H1 (cell line): ENCODE data around the gene MINPP1. TPM values are rescaled to one million over a fixed set of nuclear protein-coding genes. Genes with fewer than 3 reads are reported as not detected.

Experiments used
- CEBPB ChIP-seq: IDR thresholded peaks from 2 replicates; pipeline ENCODE4 v1.6.1; 2012; ENCODE audit warnings: low read depth, low read length
- CHD7 ChIP-seq: fragments of 300-600 bp; sonication (generic); IDR thresholded peaks from 2 replicates; pipeline ENCODE4 v1.7.1; 2012; ENCODE audit warnings: low read length, moderate library complexity, mild to moderate bottlenecking, inconsistent platforms; ENCODE audit not compliant: insufficient replicate concordance
- EGR1 ChIP-seq: IDR thresholded peaks from 2 replicates; pipeline ENCODE4 v1.6.1; 2011; ENCODE audit warnings: low read depth, low read length, borderline replicate concordance
- GABPA ChIP-seq: IDR thresholded peaks from 2 replicates; pipeline ENCODE4 v1.6.1; 2011; ENCODE audit warnings: mild to moderate bottlenecking, low read length, moderate library complexity, borderline replicate concordance; ENCODE audit not compliant: insufficient read depth
- HDAC2 ChIP-seq, 2 experiments: fragments of 300-600 bp in 1 of 2; sonication (generic) in 1 of 2; IDR thresholded peaks; 2 replicates each; pipeline ENCODE4 v1.6.1; 2011 to 2012; ENCODE audit warnings: low read depth in 2 of 2, low read length in 2 of 2, mild to moderate bottlenecking in 2 of 2, moderate library complexity in 2 of 2, borderline replicate concordance in 1 of 2, inconsistent platforms in 1 of 2
- KDM5A ChIP-seq: fragments of 200-600 bp; IDR thresholded peaks from 2 replicates; pipeline ENCODE4 v1.7.1; 2012; ENCODE audit warnings: mild to moderate bottlenecking, low read length, inconsistent platforms, mixed read lengths
- MAFK ChIP-seq: IDR thresholded peaks from 2 replicates; pipeline ENCODE4 v1.6.1; 2012; ENCODE audit warnings: low read depth, mild to moderate bottlenecking, improper control_type of control experiment, low read length
- MAX ChIP-seq: IDR thresholded peaks from 2 replicates; pipeline ENCODE4 v1.6.1; 2012; ENCODE audit warnings: inconsistent platforms
- POLR2AphosphoS5 ChIP-seq: IDR thresholded peaks from 2 replicates; pipeline ENCODE4 v1.6.1; 2011; ENCODE audit warnings: low read depth, low read length
- SIX5 ChIP-seq: IDR thresholded peaks from 2 replicates; pipeline ENCODE4 v1.6.1; 2011; ENCODE audit warnings: mild to moderate bottlenecking, low read depth, low read length
- SP1 ChIP-seq: IDR thresholded peaks from 2 replicates; pipeline ENCODE4 v1.6.1; 2011; ENCODE audit warnings: low read depth, low read length
- TAF1 ChIP-seq: IDR thresholded peaks from 2 replicates; pipeline ENCODE4 v1.6.1; 2011; ENCODE audit warnings: mild to moderate bottlenecking, low read depth, low read length
- TAF7 ChIP-seq: optimal IDR thresholded peaks from 2 replicates; pipeline ENCODE3; 2011; ENCODE audit warnings: low read depth, mild to moderate bottlenecking, inconsistent platforms, low read length, moderate library complexity, borderline replicate concordance
- polyA plus RNA-seq, 7 experiments: library from polyadenylated mRNA; depleted of rRNA in 3 of 7; stranded (reverse) in 5 of 7; unstranded in 2 of 7; fragments of >200 nt in 5 of 7; fragments of 200-250 nt in 2 of 7; gene quantifications; 1 replicate in 5 of 7; 2 replicates in 1 of 7; 4 replicates in 1 of 7; pipeline versions ENCODE4 v1.2.1 to v1.2.3, GENCODE V29; 2011 to 2013; ENCODE audit warnings: missing spikeins in 2 of 7, mixed read lengths in 2 of 7
- total RNA-seq: library from RNA; stranded (reverse); fragmentation: NEBNext Ultra II Directional; extraction: Animal tissue kit (Norgen Biotek cat#: 25700); gene quantifications from 2 replicates; pipeline ENCODE4 v1.2.1, GENCODE V29; 2021

Gene MINPP1
- total and polyA plus RNA-seq, 2 of the 8 experiments (the other 6 are each of a cell fraction or from before 2014, with no cell fraction given): 13.6 to 27.2 TPM

DNA sequence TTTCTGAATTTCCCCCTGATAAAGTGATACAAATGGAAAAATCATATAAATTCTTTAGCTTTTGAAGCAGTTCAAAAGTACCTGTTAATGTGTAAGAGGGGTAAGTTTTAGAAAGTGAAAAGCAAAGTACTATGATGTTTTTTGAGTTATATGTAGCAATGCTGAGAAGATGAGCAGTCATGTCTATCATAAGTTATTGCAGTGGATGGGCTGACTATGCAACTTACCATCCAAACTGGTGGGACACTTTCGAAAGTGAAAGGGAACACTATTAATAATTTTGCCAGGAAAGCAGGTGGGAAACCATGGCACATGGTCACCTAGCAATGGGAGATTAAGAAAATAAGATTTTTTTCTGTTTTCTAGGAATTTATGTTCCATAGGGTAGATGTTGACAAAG lies 4.1 kb downstream of the MINPP1 start (continued):
- TF ChIP-seq CHD7 (no peak), HDAC2 (IDR thresholded peaks at IDR 0.05; ENCODE audit: borderline replicate concordance in 1 of 2, low read depth in 2 of 2, low read length in 2 of 2) (no peak), TAF1 (no peak), POLR2AphosphoS5 (no peak), EGR1 (no peak), KDM5A (no peak), SIX5 (no peak), GABPA (no peak), MAFK (no peak), SP1 (no peak), CEBPB (no peak), TAF7 (no peak), MAX (no peak)
